Loucy (cell line): ENCODE data around the gene EN2.
"Not testable (repeated sequence)": the region's sequence is repeated elsewhere in the genome, so short reads cannot be mapped to it uniquely, and the experiment has no call there.

Source experiments
- H2AFZ ChIP-seq: fragments of 200-600 bp; sonication (generic); 2 replicates; pipeline ENCODE4 v1.6.0; 2016; ENCODE audit warnings: antibody characterized with exemption, mild to moderate bottlenecking, low read length, moderate library complexity
- H3F3A ChIP-seq: fragments of 200-600 bp; 2 replicates; pipeline ENCODE4 v1.6.0; 2016; ENCODE audit warnings: antibody characterized with exemption, low read depth, mild to moderate bottlenecking
- H3K27me3 ChIP-seq: fragments of 200-600 bp; sonication (generic); 2 replicates; pipeline ENCODE4 v1.6.1; 2014; ENCODE audit warnings: low read length, mild to moderate bottlenecking; ENCODE audit not compliant: insufficient read depth, poor library complexity, severe bottlenecking
- H3K36me3 ChIP-seq: fragments of 200-600 bp; sonication (generic); 2 replicates; pipeline ENCODE4 v1.6.1; 2016; ENCODE audit warnings: low read length; ENCODE audit not compliant: insufficient read depth
- H3K4me1 ChIP-seq: fragments of 200-600 bp; sonication (generic); 2 replicates; pipeline ENCODE4 v1.5.1; 2014; ENCODE audit warnings: low read length, mild to moderate bottlenecking; ENCODE audit not compliant: insufficient read depth, poor library complexity, severe bottlenecking
- H3K4me2 ChIP-seq: fragments of 200-600 bp; sonication (generic); 2 replicates; pipeline ENCODE4 v1.6.0; 2014; ENCODE audit warnings: antibody characterized with exemption, low read length, low read depth, mild to moderate bottlenecking; ENCODE audit not compliant: poor library complexity, severe bottlenecking
- H3K4me3 ChIP-seq: fragments of 200-600 bp; sonication (generic); 2 replicates; pipeline ENCODE4 v1.5.1; 2014; ENCODE audit warnings: low read length, mild to moderate bottlenecking, mixed read lengths; ENCODE audit not compliant: poor library complexity, severe bottlenecking
- H3K79me2 ChIP-seq: fragments of 200-600 bp; sonication (generic); 2 replicates; pipeline ENCODE4 v1.6.1; 2014; ENCODE audit warnings: low read length; ENCODE audit not compliant: insufficient read depth
- H3K9ac ChIP-seq: fragments of 200-600 bp; sonication (generic); 2 replicates; pipeline ENCODE4 v1.6.0; 2014; ENCODE audit warnings: mild to moderate bottlenecking, low read depth, low read length, moderate library complexity; ENCODE audit not compliant: poor library complexity, severe bottlenecking
- H3K9me2 ChIP-seq: fragments of 200-600 bp; sonication (generic); replicated peaks from 2 replicates; pipeline ENCODE4 v1.6.1; 2016; ENCODE audit warnings: low read depth, low read length, mixed read lengths
- H3K9me3 ChIP-seq: fragments of 200-600 bp; sonication (generic); 2 replicates; pipeline ENCODE4 v1.6.1; 2014; ENCODE audit warnings: mild to moderate bottlenecking, antibody characterized with exemption, low read length, low read depth; ENCODE audit not compliant: insufficient read depth
- H4K20me1 ChIP-seq: fragments of 200-600 bp; sonication (generic); 2 replicates; pipeline ENCODE4 v1.6.0; 2014; ENCODE audit warnings: antibody characterized with exemption, low read length, mild to moderate bottlenecking; ENCODE audit not compliant: insufficient read depth, poor library complexity, severe bottlenecking
- CTCF ChIP-seq: fragments of 200-600 bp; sonication (generic); conservative IDR thresholded peaks from 2 replicates; pipeline ENCODE4 v1.5.1; 2014; ENCODE audit warnings: mild to moderate bottlenecking, antibody characterized with exemption, low read length
- EZH2phosphoT487 ChIP-seq: fragments of 200-600 bp; IDR thresholded peaks from 2 replicates; pipeline ENCODE4 v1.6.1; 2018; ENCODE audit warnings: antibody characterized with exemption, mild to moderate bottlenecking, moderate library complexity, borderline replicate concordance

Gene EN2

GRCh38 chr7:155444746-155445145, 13.2 kb upstream of the EN2 start:
- Histone ChIP-seq H2AFZ (no peak overlapping the region), H3K4me1 (no peaks in the 10 kb centered on the region), H3K36me3 (no peaks in the 10 kb centered on the region), H4K20me1 (no peaks in the 10 kb centered on the region), H3K9me2 (no peaks in the 10 kb centered on the region), H3K27me3 (no peaks in the 10 kb centered on the region), H3K9me3 (no peaks in the 10 kb centered on the region), H3K4me2 (no peak overlapping the region), H3K79me2 (no peaks in the 10 kb centered on the region), H3F3A (no peaks in the 10 kb centered on the region), H3K4me3 (no peak overlapping the region), H3K9ac (no peak overlapping the region)
- TF ChIP-seq CTCF (no peak), EZH2phosphoT487 (no peak)

GRCh38 chr7:155445606-155446005, 12.3 kb upstream of the EN2 start:
- H3K9me3 ChIP-seq, H3K27me3 ChIP-seq, H3K4me3 ChIP-seq, H4K20me1 ChIP-seq, H3K36me3 ChIP-seq, H3K9me2 ChIP-seq, H2AFZ ChIP-seq, H3K4me1 ChIP-seq, H3K9ac ChIP-seq, H3K4me2 ChIP-seq, H3F3A ChIP-seq, H3K79me2 ChIP-seq: not testable (repeated sequence)

GRCh38 chr7:155447603-155448002, 10.3 kb upstream of the EN2 start:
- H3K4me1 ChIP-seq, result no peaks in the 10 kb centered on the region
- H3K4me3 ChIP-seq, result no peak overlapping the region
- no peak overlapping the region for H2AFZ ChIP-seq
- no peaks in the 10 kb centered on the region for H4K20me1 ChIP-seq
- no peaks in the 10 kb centered on the region for H3K79me2 ChIP-seq
- no peak overlapping the region for H3K9ac ChIP-seq
- no peak for TF ChIP-seq EZH2phosphoT487
- no peak for TF ChIP-seq CTCF
- H3F3A ChIP-seq, result no peaks in the 10 kb centered on the region
- no peak overlapping the region for H3K4me2 ChIP-seq
- no peaks in the 10 kb centered on the region for H3K36me3 ChIP-seq
- H3K27me3 ChIP-seq, result peaks cover 4% of the 10 kb centered on the region
- no peaks in the 10 kb centered on the region for H3K9me2 ChIP-seq
- no peaks in the 10 kb centered on the region for H3K9me3 ChIP-seq

- Histone ChIP-seq H3K4me3 (no peak overlapping the region), H3K9ac (no peak overlapping the region), H3K27me3 (peaks cover 5% of the 10 kb centered on the region), H3K9me3 (no peaks in the 10 kb centered on the region), H3K9me2 (no peaks in the 10 kb centered on the region), H3K79me2 (no peaks in the 10 kb centered on the region), H3K36me3 (no peaks in the 10 kb centered on the region), H3K4me2 (no peak overlapping the region), H3F3A (no peaks in the 10 kb centered on the region), H2AFZ (no peak overlapping the region), H3K4me1 (no peaks in the 10 kb centered on the region), H4K20me1 (no peaks in the 10 kb centered on the region)
- TF ChIP-seq EZH2phosphoT487 (no peak), CTCF (no peak)
Observed at GRCh38 chr7:155448632-155449007, 9.3 kb upstream of the EN2 start.
